Aorta (tissue), 5 donors: ENCODE measurements around the gene CABP1. TPM values are rescaled to one million over a fixed set of nuclear protein-coding genes. Genes with fewer than 3 reads are reported as not detected.
"Not testable (repeated sequence)": the region's sequence is repeated elsewhere in the genome, so short reads cannot be mapped to it uniquely, and the experiment has no call there.

Experiments used
- ATAC-seq: fragments of 200-7000 bp; cut with Tn5 transposase; one replicate; pipeline ENCODE4 v1.9.1; 2022; ENCODE audit warnings: moderate library complexity; ENCODE audit not compliant: low FRiP score
- DNase-seq, 2 donors: peaks; one replicate each; pipeline ENCODE4 v3.0.0-alpha.2; 2020
- H3K27ac ChIP-seq, 2 donors: one replicate each; pipeline ENCODE4 v1.5.1; 2013; ENCODE audit warnings: low read length in 2 of 2, mild to moderate bottlenecking in 2 of 2, moderate library complexity in 2 of 2, control low read depth in 1 of 2, inconsistent platforms in 1 of 2, low read depth in 1 of 2
- H3K27me3 ChIP-seq, 2 donors: one replicate each; pipeline ENCODE4 v1.6.1; 2013; ENCODE audit warnings: control low read depth in 1 of 2, low read length in 1 of 2, mild to moderate bottlenecking in 1 of 2, moderate library complexity in 1 of 2; ENCODE audit not compliant: insufficient read depth in 2 of 2, control insufficient read depth in 1 of 2
- H3K36me3 ChIP-seq, 2 donors: one replicate each; pipeline ENCODE4 v1.6.1; 2013; ENCODE audit warnings: control low read depth in 1 of 2, low read length in 1 of 2, mild to moderate bottlenecking in 1 of 2; ENCODE audit not compliant: insufficient read depth in 2 of 2, control insufficient read depth in 1 of 2
- H3K4me1 ChIP-seq, 2 donors: one replicate each; pipeline ENCODE4 v1.6.1; 2013; ENCODE audit warnings: low read length in 2 of 2, control low read depth in 1 of 2, mild to moderate bottlenecking in 1 of 2, moderate library complexity in 1 of 2; ENCODE audit not compliant: insufficient read depth in 2 of 2, control insufficient read depth in 1 of 2
- H3K4me3 ChIP-seq, 2 donors: one replicate each; pipeline ENCODE4 v1.5.1; 2013; ENCODE audit warnings: low read length in 2 of 2, control low read depth in 1 of 2, mild to moderate bottlenecking in 1 of 2
- H3K9me3 ChIP-seq: one replicate; pipeline ENCODE4 v1.6.1; 2013; ENCODE audit warnings: mild to moderate bottlenecking, low read length; ENCODE audit not compliant: control insufficient read depth
- WGBS, 2 donors: extraction: QIAGEN DNeasy Blood & Tissue Kit; methylation state at CpG; one replicate each; pipeline ENCODE4 v1.1.7; 2013; 5-methylcytosine and 5-hydroxymethylcytosine counted together
- intact Hi-C, 2 donors: fragments of 100-400 bp; cut with DNase I; formaldehyde crosslinking; loops; one replicate each; pipeline versions ENCODE4 v1.14.2 to v1.15.0; 2022
- polyA plus RNA-seq, 2 donors: library from polyadenylated mRNA; stranded (reverse); fragments of 200-250 nt; gene quantifications; one replicate each; pipeline ENCODE4 v1.2.3, GENCODE V29; 2013
- total RNA-seq, 2 donors: library from RNA; stranded (reverse); fragmentation: NEBNext Ultra II Directional; extraction: Animal tissue kit (Norgen Biotek cat#: 25700); gene quantifications; one replicate each; pipeline ENCODE4 v1.2.1, GENCODE V29; 2021
- donor health status: healthy with polysubstance abuse.
- donor health status: Bipolar disorder and iron deficiency.
- donor health status: DM: no; HTN: no; CAD: no.
- donor health status: DM: no; HTN: no; CAD: no.
- donor health status: DM: yes; HTN: yes; CAD: no.

The CABP1 gene
- total and polyA plus RNA-seq, 4 donors: 1.7 to 3.0 (median 1.7) TPM; not detected in 1

DNA sequence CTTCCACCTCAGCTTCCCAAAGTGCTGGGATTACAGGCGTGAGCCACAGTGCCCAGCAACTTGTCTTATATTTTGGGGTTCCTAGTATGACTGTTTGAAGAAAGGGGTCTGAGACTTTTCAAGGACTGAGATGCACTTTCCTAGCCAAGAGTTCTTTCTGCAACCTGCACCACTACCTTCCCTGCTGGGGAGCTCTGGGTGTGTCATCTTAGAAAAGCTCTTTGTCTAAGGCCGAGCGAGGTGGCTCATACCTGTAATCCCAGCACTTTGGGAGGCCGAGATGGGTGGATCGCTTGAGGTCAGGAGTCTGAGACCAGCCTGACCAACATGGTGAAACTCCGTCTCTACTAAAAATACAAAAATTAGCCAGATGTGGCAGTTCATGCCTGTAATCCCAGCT is 29.8 kb downstream of the CABP1 start:
- H3K4me3 ChIP-seq, intact Hi-C loops, H3K9me3 ChIP-seq, H3K4me1 ChIP-seq, H3K27me3 ChIP-seq, ATAC-seq, H3K36me3 ChIP-seq, DNase-seq, H3K27ac ChIP-seq: not testable (repeated sequence)
- 96 to 98% methylated on average over 6 of the region's 6 CpGs for WGBS, 2 donors

DNA sequence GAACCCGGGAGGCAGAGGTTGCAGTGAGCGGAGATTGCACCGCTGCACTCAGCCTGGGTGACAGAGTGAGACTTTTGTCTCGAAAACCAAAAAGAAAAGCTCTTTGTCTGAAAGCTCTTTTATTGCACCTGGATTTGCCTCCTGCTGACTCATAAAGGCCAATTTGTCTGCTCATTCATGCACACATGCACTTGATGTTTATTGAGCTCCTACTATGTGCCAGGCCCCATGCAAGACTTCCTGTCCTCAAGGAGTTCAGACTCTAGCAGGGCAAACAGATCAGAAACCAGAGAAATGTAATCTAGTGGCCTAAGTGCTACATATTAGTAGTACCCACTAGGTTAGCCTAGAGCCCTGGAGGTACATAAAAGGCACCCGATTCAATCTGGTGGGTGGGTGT is 30.2 kb downstream of the CABP1 start:
- DNase-seq (no peak), ATAC-seq (no peak)
- WGBS, 2 donors: 94 to 95% methylated on average over 5 of the region's 5 CpGs
- H3K36me3 ChIP-seq: no peaks in the 10 kb centered on the region
- no peaks in the 10 kb centered on the region for H3K9me3 ChIP-seq
- H3K27ac ChIP-seq: no peak overlapping the region
- H3K4me3 ChIP-seq: no peak overlapping the region
- no peaks in the 10 kb centered on the region for H3K4me1 ChIP-seq
- no peaks in the 10 kb centered on the region for H3K27me3 ChIP-seq
- intact Hi-C loops: no loop called here

DNA sequence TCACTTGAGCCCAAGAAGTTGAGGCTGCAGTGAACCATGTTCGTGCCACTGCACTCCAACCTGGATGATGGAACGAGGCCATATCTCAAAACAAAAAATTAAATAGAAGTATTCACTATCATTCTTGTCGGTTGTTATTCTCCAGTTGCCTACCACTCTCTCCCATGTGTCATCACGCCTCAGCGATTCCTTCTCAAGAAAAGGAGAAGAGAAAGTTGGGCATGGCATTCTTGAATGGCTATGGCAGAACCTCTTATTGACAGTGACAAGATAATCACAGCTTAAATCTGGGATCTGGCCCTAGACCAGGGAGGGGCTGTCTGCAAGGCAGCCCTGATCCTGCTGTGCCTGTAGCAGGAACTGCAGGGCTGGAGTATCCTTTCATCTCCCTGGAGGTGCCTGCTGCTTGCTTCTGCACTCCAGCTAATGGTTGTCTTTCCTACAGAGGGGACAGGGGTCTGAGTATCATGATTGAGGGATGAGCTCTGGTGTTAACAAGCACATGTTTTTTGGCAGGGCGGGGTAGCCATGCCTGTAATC is 33.7 kb downstream of the CABP1 start:
- no peak for DNase-seq
- Histone ChIP-seq H3K27ac (no peak overlapping the region), H3K9me3 (no peaks in the 10 kb centered on the region), H3K4me1 (no peaks in the 10 kb centered on the region), H3K27me3 (no peaks in the 10 kb centered on the region), H3K36me3 (no peaks in the 10 kb centered on the region), H3K4me3 (no peak overlapping the region)
- no peak for ATAC-seq
- intact Hi-C loops: no loop called here
- WGBS, 2 donors: 86 to 91% methylated on average over 6 of the region's 6 CpGs

DNA sequence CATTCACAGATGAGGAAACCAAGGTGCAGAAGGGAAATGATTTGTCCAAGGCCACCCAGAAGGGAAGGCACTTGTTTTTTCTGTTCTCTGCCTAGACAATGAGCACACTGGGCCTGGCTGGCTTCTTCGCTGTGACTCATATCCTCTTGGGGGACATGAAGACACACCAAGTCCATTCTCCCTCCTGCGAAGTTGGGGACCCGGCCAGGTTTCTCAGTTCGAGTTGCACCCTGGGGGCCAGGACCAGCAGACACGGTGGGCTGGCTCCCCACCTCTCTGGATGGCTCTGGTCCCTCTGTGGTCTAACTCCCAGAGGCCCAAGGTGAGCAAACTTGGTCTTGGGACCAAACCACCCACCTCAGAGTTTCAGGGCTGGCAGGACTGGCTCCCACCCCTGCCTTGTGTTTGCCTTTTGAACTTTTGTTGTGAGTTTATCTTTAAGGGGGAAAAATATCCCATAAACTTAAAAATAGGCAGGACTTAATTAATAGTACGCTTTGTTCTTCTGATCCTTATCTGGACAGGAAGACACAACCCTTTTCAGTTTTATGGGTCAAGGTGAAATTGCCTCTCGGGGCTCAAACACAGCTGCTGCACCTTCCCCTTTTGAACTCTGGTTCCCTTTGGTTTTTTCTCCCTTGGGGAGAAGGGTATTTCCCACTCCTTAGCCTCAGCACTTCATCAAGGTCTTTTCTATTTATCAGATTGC is 37.5 kb downstream of the CABP1 start:
- Histone ChIP-seq H3K36me3 (no peaks in the 10 kb centered on the region), H3K27ac (no peak overlapping the region), H3K4me3 (no peak overlapping the region), H3K4me1 (no peaks in the 10 kb centered on the region), H3K27me3 (no peaks in the 10 kb centered on the region), H3K9me3 (no peaks in the 10 kb centered on the region)
- 75 to 81% methylated on average over 7 of the region's 7 CpGs for WGBS, 2 donors
- DNase-seq (no peak), ATAC-seq (no peak)
- intact Hi-C loops: no loop called here

DNA sequence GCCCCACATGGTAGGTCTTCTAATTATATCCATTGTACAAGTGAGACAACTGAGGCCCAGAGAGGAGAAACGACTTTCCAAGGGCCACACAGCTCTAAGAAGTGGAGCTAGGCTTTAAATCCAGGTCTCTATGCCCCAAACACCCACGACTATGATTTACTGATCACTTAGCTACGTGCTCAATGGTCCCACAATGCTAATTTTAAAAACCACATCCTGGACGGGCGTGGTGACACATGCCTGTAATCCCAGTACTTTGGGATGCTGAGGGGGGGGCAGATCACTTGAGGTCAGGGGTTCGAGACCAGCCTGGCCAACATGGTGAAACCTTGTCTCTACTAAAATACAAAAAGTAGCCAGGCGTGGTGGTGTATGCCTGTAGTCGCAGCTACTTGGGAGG is 38.1 kb downstream of the CABP1 start:
- DNase-seq: no peak
- intact Hi-C loops: no loop called here
- Histone ChIP-seq H3K36me3 (no peaks in the 10 kb centered on the region), H3K4me1 (no peaks in the 10 kb centered on the region), H3K9me3 (no peaks in the 10 kb centered on the region), H3K27ac (no peak overlapping the region), H3K27me3 (no peaks in the 10 kb centered on the region), H3K4me3 (no peak overlapping the region)
- no peak for ATAC-seq
- WGBS, 2 donors: 79 to 80% methylated on average over 8 of the region's 8 CpGs

DNA sequence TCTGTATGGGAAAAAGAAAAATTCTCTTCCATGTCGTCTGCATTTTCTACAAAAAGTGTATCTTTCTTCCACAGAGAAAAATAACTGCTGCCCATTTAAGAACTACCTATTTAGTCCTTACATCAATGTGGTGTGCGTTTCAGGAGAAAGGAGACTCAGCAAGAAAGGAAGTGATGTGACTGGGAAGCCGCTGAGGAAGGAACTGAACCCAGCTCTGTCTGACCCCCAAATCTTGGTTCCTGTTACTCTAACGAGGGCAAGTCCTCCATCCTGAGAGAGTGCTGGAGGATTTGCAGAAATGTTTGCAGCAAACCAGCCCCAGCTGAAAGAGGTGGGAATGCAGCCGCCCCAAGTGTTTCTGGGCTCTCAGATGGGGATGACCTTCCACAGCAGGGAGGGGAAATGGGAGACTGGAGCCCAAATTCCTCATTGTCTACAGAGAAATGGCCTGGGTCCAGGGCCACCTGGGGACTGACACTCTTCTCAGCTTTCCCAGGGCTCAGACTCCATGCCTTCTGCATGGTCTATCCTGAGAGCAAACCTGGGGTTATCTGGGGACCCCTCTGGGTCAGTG is 39.8 kb downstream of the CABP1 start:
- ATAC-seq (no peak), DNase-seq (no peak)
- 59 to 63% methylated on average over 5 of the region's 5 CpGs for WGBS, 2 donors
- intact Hi-C loops: no loop called here
- H3K27ac ChIP-seq: no peak overlapping the region
- no peak overlapping the region for H3K4me3 ChIP-seq
- no peaks in the 10 kb centered on the region for H3K9me3 ChIP-seq
- H3K27me3 ChIP-seq: no peaks in the 10 kb centered on the region
- H3K36me3 ChIP-seq: no peaks in the 10 kb centered on the region
- no peaks in the 10 kb centered on the region for H3K4me1 ChIP-seq

DNA sequence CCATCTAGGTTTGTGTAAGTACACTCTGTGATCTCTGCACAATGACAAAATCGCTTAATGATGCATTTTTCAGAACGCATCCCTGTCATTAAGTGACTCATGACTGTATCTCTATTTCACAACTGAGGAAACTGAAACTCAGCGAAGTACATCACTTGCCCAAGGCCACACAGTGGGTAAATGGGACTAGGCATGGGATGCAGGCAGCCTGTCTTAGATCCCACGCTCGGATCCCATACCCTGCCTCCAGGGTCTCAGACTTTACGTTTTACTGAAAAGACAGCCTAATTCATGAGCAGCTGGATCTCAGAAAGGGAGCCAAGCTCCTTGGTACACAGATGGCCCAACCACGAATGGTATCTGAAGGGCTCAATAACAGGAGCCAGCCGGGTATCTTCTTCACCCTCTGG is 44.1 kb downstream of the CABP1 start:
- ATAC-seq: no peak
- 79 to 81% methylated on average over 8 of the region's 8 CpGs for WGBS, 2 donors
- no peak overlapping the region for H3K27ac ChIP-seq

DNA sequence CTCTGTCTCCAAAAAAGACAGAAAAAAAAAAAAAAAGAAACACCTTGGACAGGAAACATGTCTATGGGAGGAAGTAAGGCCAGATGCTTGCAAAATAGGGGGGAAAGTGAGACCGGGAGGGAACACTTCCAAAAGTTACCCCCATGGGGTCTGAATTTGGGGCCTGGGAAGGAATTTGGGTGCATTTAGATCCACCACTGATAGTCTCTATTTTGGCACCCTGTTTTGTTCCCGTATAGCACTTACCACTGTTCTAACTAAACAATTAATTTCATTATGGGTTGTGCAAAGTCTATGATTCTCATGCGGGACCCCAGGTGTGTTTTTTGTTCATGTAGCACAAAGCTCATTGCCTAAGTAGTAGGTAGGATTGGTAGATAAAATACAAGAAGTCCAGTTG is 45.1 kb downstream of the CABP1 start:
- Histone ChIP-seq H3K36me3 (no peaks in the 10 kb centered on the region), H3K9me3 (no peaks in the 10 kb centered on the region), H3K27me3 (no peaks in the 10 kb centered on the region), H3K27ac (no peak overlapping the region), H3K4me1 (peaks cover 6% of the 10 kb centered on the region in 2 donors), H3K4me3 (no peak overlapping the region)
- DNase-seq (no peak), ATAC-seq (no peak)
- WGBS, 2 donors: 75 to 80% methylated on average over 3 of the region's 3 CpGs
- intact Hi-C loops: loop anchor here in 1 of 2 donors (2.0 kb wide), 1 partner anchor 35 kb away; no protein-coding TSS in a partner anchor

More for the DNA sequence above, 44.1 kb downstream of the CABP1 start:
- peaks cover 6% of the 10 kb centered on the region in 2 donors for H3K4me1 ChIP-seq
- H3K36me3 ChIP-seq: no peaks in the 10 kb centered on the region
- no peaks in the 10 kb centered on the region for H3K9me3 ChIP-seq
- no peak overlapping the region for H3K4me3 ChIP-seq
- no peaks in the 10 kb centered on the region for H3K27me3 ChIP-seq
- intact Hi-C loops: loop anchor here in 1 of 2 donors (2.0 kb wide), 1 partner anchor 34 kb away; no protein-coding TSS in a partner anchor
- DNase-seq: no peak
